Endothelial cell of umbilical vein (primary cell): ENCODE measurements around the gene KRTAP4-6. TPM values are rescaled to one million over a fixed set of nuclear protein-coding genes. Genes with fewer than 3 reads are reported as not detected.

Experiments used
- BruUV-seq: library from RNA; stranded (reverse); fragments of 400-500 nt; replicated peaks from 2 replicates; lab custom pipeline; 2021; lab: Mats Ljungman, UMichigan
- CTCF ChIA-PET: fragments of 300-600, 350-600 bp; sonication (Branson Sonifier 250); formaldehyde crosslinking; loops from one replicate; lab custom pipeline; 2021; ENCODE audit warnings: antibody characterized with exemption, inconsistent platforms; lab: Charles Lee
- POLR2A ChIA-PET: fragments of 300-600, 350-600 bp; sonication (Branson Sonifier 250); formaldehyde crosslinking; loops from one replicate; lab custom pipeline; 2021; ENCODE audit warnings: antibody characterized with exemption, inconsistent platforms; lab: Charles Lee
- DNase-seq: peaks from one replicate; pipeline ENCODE4 v3.0.0-alpha.2; 2011; ENCODE audit warnings: low read depth, low spot score
- FAIRE-seq: peaks from 2 replicates; lab custom pipeline; 2011; peaks lifted over from hg19 to GRCh38; lab: Jason Lieb, UNC
- H2AFZ ChIP-seq: 2 replicates; pipeline ENCODE4 v1.6.0; 2012; ENCODE audit warnings: low read depth, low read length, control low read depth, inconsistent platforms
- H3K27ac ChIP-seq: 2 replicates; pipeline ENCODE4 v1.5.1; 2011; ENCODE audit warnings: low read depth, mild to moderate bottlenecking, control low read depth, low read length, moderate library complexity; ENCODE audit not compliant: insufficient read depth
- H3K27me3 ChIP-seq, 2 experiments: 2 replicates each; pipeline versions ENCODE4 v1.6.0 to v1.6.1; 2011; ENCODE audit warnings: low read length in 2 of 2, mixed read lengths in 1 of 2; ENCODE audit not compliant: control insufficient read depth in 2 of 2, insufficient read depth in 2 of 2
- H3K36me3 ChIP-seq, 2 experiments: 2 replicates in 1 of 2; 3 replicates in 1 of 2; pipeline ENCODE4 v1.5.1; 2011; ENCODE audit warnings: low read length in 2 of 2, mild to moderate bottlenecking in 1 of 2, moderate library complexity in 1 of 2; ENCODE audit not compliant: control insufficient read depth in 2 of 2, insufficient read depth in 2 of 2; ENCODE audit errors: extremely low read depth in 1 of 2
- H3K4me1 ChIP-seq: 3 replicates; pipeline ENCODE4 v1.5.1; 2011; ENCODE audit warnings: mild to moderate bottlenecking, low read length; ENCODE audit not compliant: control insufficient read depth, insufficient read depth; ENCODE audit errors: extremely low read depth
- H3K4me2 ChIP-seq: 2 replicates; pipeline ENCODE4 v1.6.1; 2011; ENCODE audit warnings: low read length, control low read depth, mixed read lengths; ENCODE audit not compliant: insufficient read depth
- H3K4me3 ChIP-seq, 3 experiments: fragments of 200-600 bp in 1 of 3; sonication (generic), shearing (Covaris generic) in 1 of 3; replicated peaks in 1 of 3; 2 replicates each; pipeline ENCODE4 v1.5.1; 2011 to 2016; ENCODE audit warnings: control low read depth in 3 of 3, low read length in 3 of 3, mild to moderate bottlenecking in 2 of 3, inconsistent platforms in 1 of 3, low read depth in 1 of 3, moderate library complexity in 1 of 3; ENCODE audit not compliant: insufficient read depth in 1 of 3
- H3K79me2 ChIP-seq: 2 replicates; pipeline ENCODE4 v1.6.0; 2012; ENCODE audit warnings: low read length, inconsistent platforms; ENCODE audit not compliant: control insufficient read depth, insufficient read depth
- H3K9ac ChIP-seq: replicated peaks from 2 replicates; pipeline ENCODE3; 2011; ENCODE audit warnings: low read length, control low read depth; ENCODE audit not compliant: insufficient read depth; ENCODE audit errors: extremely low read depth
- H3K9me1 ChIP-seq: replicated peaks from 3 replicates; pipeline ENCODE4 v1.6.0; 2011; ENCODE audit warnings: mild to moderate bottlenecking, low read length; ENCODE audit not compliant: control insufficient read depth, insufficient read depth; ENCODE audit errors: extremely low read depth
- H3K9me3 ChIP-seq: replicated peaks from 2 replicates; pipeline ENCODE4 v1.5.1; 2012; ENCODE audit warnings: low read length, inconsistent platforms; ENCODE audit not compliant: control insufficient read depth, insufficient read depth
- H4K20me1 ChIP-seq: replicated peaks from 2 replicates; pipeline ENCODE3; 2011; ENCODE audit warnings: mild to moderate bottlenecking, low read length; ENCODE audit not compliant: control insufficient read depth, insufficient read depth; ENCODE audit errors: extremely low read depth
- CTCF ChIP-seq, 2 donors: IDR thresholded peaks; 1 replicate in 1 of 2; 2 replicates in 1 of 2; pipeline ENCODE4 v1.5.1; 2011; ENCODE audit warnings: low read length in 2 of 2, mild to moderate bottlenecking in 2 of 2, moderate library complexity in 2 of 2, control low read depth in 1 of 2, inconsistent platforms in 1 of 2, low read depth in 1 of 2; ENCODE audit not compliant: insufficient read depth in 1 of 2; ENCODE audit errors: extremely low read depth in 1 of 2
- EZH2 ChIP-seq: IDR thresholded peaks from 2 replicates; pipeline ENCODE4 v1.6.1; 2012; ENCODE audit warnings: borderline replicate concordance, low read depth, mild to moderate bottlenecking, moderate library complexity, low read length, inconsistent platforms; ENCODE audit not compliant: severe bottlenecking
- FOS ChIP-seq: IDR thresholded peaks from 2 replicates; pipeline ENCODE4 v1.6.1; 2011; ENCODE audit warnings: mild to moderate bottlenecking, low read length, moderate library complexity, borderline replicate concordance; ENCODE audit not compliant: insufficient read depth
- GATA2 ChIP-seq: IDR thresholded peaks from 2 replicates; pipeline ENCODE4 v1.7.0; 2011; ENCODE audit warnings: low read depth, mild to moderate bottlenecking, moderate library complexity, mixed read lengths, low read length; ENCODE audit not compliant: insufficient read length, insufficient read depth
- JUN ChIP-seq: IDR thresholded peaks from 2 replicates; pipeline ENCODE4 v1.6.1; 2011; ENCODE audit warnings: borderline replicate concordance, low read depth; ENCODE audit not compliant: insufficient read length, insufficient read depth
- MAX ChIP-seq: IDR thresholded peaks from 2 replicates; pipeline ENCODE4 v1.6.1; 2011; ENCODE audit not compliant: insufficient read depth, insufficient read length
- MYC ChIP-seq: IDR thresholded peaks from one replicate; pipeline ENCODE4 v1.6.1; 2011; ENCODE audit warnings: mild to moderate bottlenecking, low read depth, low read length
- POLR2A ChIP-seq: IDR thresholded peaks from 2 replicates; pipeline ENCODE4 v1.6.1; 2012; ENCODE audit warnings: low read depth, mild to moderate bottlenecking, control low read depth, low read length
- POLR2AphosphoS5 ChIP-seq: IDR thresholded peaks from 2 replicates; pipeline ENCODE4 v1.6.1; 2012; ENCODE audit warnings: low read depth, mild to moderate bottlenecking, control low read depth, low read length, moderate library complexity; ENCODE audit not compliant: insufficient read depth
- dilution Hi-C: fragments of 300-500 bp; cut with MboI; formaldehyde crosslinking; loops from one replicate; pipeline ENCODE4 v1.15.0; 2019; ENCODE audit warnings: low sequenced_read_pairs; ENCODE audit not compliant: extremely low pct_ligation_motif_present
- intact Hi-C: fragments of 100-400 bp; cut with micrococcal nuclease; formaldehyde crosslinking; loops from one replicate; pipeline ENCODE4 v1.10.0; 2022
- polyA plus RNA-seq, 4 experiments: library from polyadenylated mRNA; depleted of rRNA in 3 of 4; stranded (reverse) in 3 of 4; unstranded in 1 of 4; fragments of >200 nt; gene quantifications; 2 replicates each; pipeline versions ENCODE4 v1.2.1 to v1.2.3, GENCODE V29; 2011 to 2012; ENCODE audit warnings: missing spikeins in 1 of 4
- total RNA-seq: library from RNA; stranded (reverse); gene quantifications from 2 replicates; pipeline ENCODE4 v1.2.3, GENCODE V29; 2021

KRTAP4-6 gene
- total and polyA plus RNA-seq, 2 donors (not counting 3 experiments of a cell fraction or from before 2014, with no cell fraction given), result not detected

DNA sequence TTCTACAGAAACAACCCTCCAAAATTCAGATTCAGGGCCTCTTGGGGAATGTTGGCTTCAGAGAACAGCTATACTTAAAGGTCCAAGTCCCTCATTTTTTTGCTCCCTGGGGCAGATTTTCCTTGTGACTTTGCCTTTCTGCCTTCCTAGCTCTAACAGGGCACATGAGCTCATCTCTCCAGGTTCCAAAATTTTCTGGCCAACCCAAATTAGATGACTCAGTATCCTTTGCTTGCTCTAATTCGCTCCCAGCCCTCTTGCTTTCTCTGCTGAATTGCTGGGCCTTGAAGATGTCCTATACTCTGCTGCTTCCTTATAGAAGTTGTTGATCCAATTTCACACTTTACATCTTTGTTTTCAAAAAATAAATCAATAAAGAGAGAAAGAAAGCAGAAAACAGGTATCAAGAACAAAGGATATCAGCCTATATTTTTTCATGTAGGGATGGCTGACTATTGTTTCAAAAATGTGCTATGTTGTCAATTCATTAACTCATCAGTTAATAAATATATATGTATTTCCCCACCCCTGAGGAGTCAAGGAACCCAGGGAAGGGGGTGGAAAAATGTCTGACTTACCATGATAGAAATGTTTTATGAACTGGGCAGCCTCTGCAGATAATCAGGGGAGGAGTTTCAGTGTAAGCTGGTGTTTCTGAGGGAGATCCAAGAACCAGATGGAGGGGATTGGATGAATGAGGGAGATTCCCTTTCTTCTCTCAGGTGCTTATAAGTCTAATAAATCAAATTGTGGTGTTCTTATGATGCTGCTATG is 38.7 kb upstream of the KRTAP4-6 start:
- Histone ChIP-seq H3K9me3 (no peaks in the 10 kb centered on the region), H4K20me1 (no peaks in the 10 kb centered on the region), H3K4me3 (no peak overlapping the region), H3K27ac (no peak overlapping the region), H3K4me1 (no peaks in the 10 kb centered on the region), H3K9ac (no peak overlapping the region), H3K36me3 (no peaks in the 10 kb centered on the region), H3K27me3 (no peaks in the 10 kb centered on the region), H3K79me2 (no peaks in the 10 kb centered on the region), H3K4me2 (no peak overlapping the region), H2AFZ (no peak overlapping the region), H3K9me1 (no peaks in the 10 kb centered on the region)
- DNase-seq (no peak), FAIRE-seq (no peak)
- intact Hi-C loops (no loop called here), dilution Hi-C loops (no loop called here)
- POLR2A ChIA-PET, result no interaction called here
- BruUV-seq, result no TSS peak
- TF ChIP-seq POLR2A (no peak), MYC (no peak), CTCF (IDR thresholded peaks at IDR 0.05; ENCODE audit: extremely low read depth in 1 of 2, insufficient read depth in 1 of 2, low read depth in 1 of 2, low read length in 2 of 2) (no peak), POLR2AphosphoS5 (no peak), FOS (no peak), JUN (no peak), MAX (no peak), EZH2 (no peak), GATA2 (no peak)
- CTCF ChIA-PET, result interaction anchor here (1.0 kb wide), 1 partner anchor 322 kb away, joined by 3 read pairs; no protein-coding TSS in a partner anchor
